HG03469 (cell line): ENCODE measurements around the gene KCNK16.

ENCODE experiments used
- ATAC-seq: cut with Tn5 transposase; IDR thresholded peaks from one replicate; pipeline ENCODE4 v1.9.1; 2021; ENCODE audit warnings: mild to moderate bottlenecking, moderate library complexity, moderate number of reproducible peaks; ENCODE audit not compliant: unreplicated experiment

KCNK16 gene

GRCh38 chr6:39322306-39322850 is at the start of gene KCNK16:
KCNK16 (minus strand) TSS chr6:39322702; CDS start chr6:39322540, 162 bp downstream.
- ATAC-seq, result no peak

GRCh38 chr6:39370390-39370789 is 47.9 kb upstream of the KCNK16 start:
- ATAC-seq, result no peak

- ATAC-seq, result no peak
These were observed 47.5 kb upstream of the KCNK16 start for GRCh38 chr6:39369987-39370386.

GRCh38 chr6:39367700-39368099 is 45.2 kb upstream of the KCNK16 start:
- ATAC-seq, result no peak

- ATAC-seq, result no peak
These were observed 44.6 kb upstream of the KCNK16 start for GRCh38 chr6:39366931-39367618.

- no peak for ATAC-seq
These were observed 43.0 kb upstream of the KCNK16 start for GRCh38 chr6:39365281-39366074.

GRCh38 chr6:39363280-39363679 is 40.8 kb upstream of the KCNK16 start:
- ATAC-seq, result no peak

GRCh38 chr6:39362487-39362865 is 40.0 kb upstream of the KCNK16 start:
- no peak for ATAC-seq

- ATAC-seq, result no peak
These were observed 39.4 kb upstream of the KCNK16 start for GRCh38 chr6:39361657-39362486.

GRCh38 chr6:39360378-39360777 is 37.9 kb upstream of the KCNK16 start:
- ATAC-seq, result no peak

- no peak for ATAC-seq
These were observed 35.6 kb upstream of the KCNK16 start for GRCh38 chr6:39357998-39358686.

GRCh38 chr6:39353698-39354315 is 31.3 kb upstream of the KCNK16 start:
- ATAC-seq, result no peak

GRCh38 chr6:39350723-39351505 is 28.4 kb upstream of the KCNK16 start:
- ATAC-seq, result no peak

GRCh38 chr6:39348740-39349139 is 26.2 kb upstream of the KCNK16 start:
- ATAC-seq, result no peak

GRCh38 chr6:39347906-39348585 is 25.5 kb upstream of the KCNK16 start:
- ATAC-seq, result no peak

- no peak for ATAC-seq
These were observed 24.7 kb upstream of the KCNK16 start for GRCh38 chr6:39347206-39347605.

- no peak for ATAC-seq
These were observed 22.3 kb upstream of the KCNK16 start for GRCh38 chr6:39344821-39345280.

GRCh38 chr6:39343396-39343870 is 20.9 kb upstream of the KCNK16 start:
- no peak for ATAC-seq
